Calu3 (cell line): ENCODE results near the gene RBBP6. TPM values are rescaled to one million over a fixed set of nuclear protein-coding genes. Genes with fewer than 3 reads are reported as not detected.

Experiments used
- BruUV-seq: library from RNA; stranded (reverse); fragments of 400-500 nt; replicated peaks from 2 replicates; lab custom pipeline; 2021; lab: Mats Ljungman, UMichigan
- CTCF ChIA-PET: fragments of 300-600 bp; sonication (Branson Sonifier 250); formaldehyde crosslinking; loops from one replicate; lab custom pipeline; 2022; ENCODE audit warnings: antibody characterized with exemption; lab: Charles Lee
- DNase-seq: peaks from one replicate; pipeline ENCODE4 v3.0.0; 2022
- H3K27ac Mint-ChIP-seq: one replicate; pipeline ENCODE4 v1.8.0; 2022; ENCODE audit warnings: mixed read lengths; ENCODE audit not compliant: unreplicated experiment
- H3K27me3 Mint-ChIP-seq: one replicate; pipeline ENCODE4 v1.8.0; 2022; ENCODE audit warnings: mixed read lengths; ENCODE audit not compliant: unreplicated experiment
- H3K36me3 Mint-ChIP-seq: one replicate; pipeline ENCODE4 v1.8.0; 2022; ENCODE audit warnings: mild to moderate bottlenecking, moderate library complexity, mixed read lengths; ENCODE audit not compliant: insufficient read depth, unreplicated experiment
- H3K4me1 Mint-ChIP-seq: one replicate; pipeline ENCODE4 v1.8.0; 2022; ENCODE audit warnings: mild to moderate bottlenecking, low read depth, mixed read lengths; ENCODE audit not compliant: unreplicated experiment
- H3K4me3 Mint-ChIP-seq: one replicate; pipeline ENCODE4 v1.8.0; 2022; ENCODE audit warnings: mild to moderate bottlenecking, low read depth, moderate library complexity, mixed read lengths; ENCODE audit not compliant: unreplicated experiment
- H3K9me3 Mint-ChIP-seq: one replicate; pipeline ENCODE4 v1.8.0; 2022; ENCODE audit warnings: low read depth, mixed read lengths; ENCODE audit not compliant: unreplicated experiment
- CTCF ChIP-seq: fragments of 200-600 bp; IDR thresholded peaks from one replicate; pipeline ENCODE4 v1.8.0; 2022; ENCODE audit warnings: antibody characterized with exemption; ENCODE audit not compliant: unreplicated experiment
- intact Hi-C: fragments of 100-400 bp; cut with micrococcal nuclease; formaldehyde crosslinking; loops from one replicate; pipeline ENCODE4 v1.10.0; 2022; ENCODE audit not compliant: unreplicated experiment
- total RNA-seq: library from RNA; stranded (reverse); gene quantifications from 2 replicates; pipeline ENCODE4 v1.2.3, GENCODE V29; 2022

Gene RBBP6
- total RNA-seq, 1 experiment from 2014 or later = 56.8 TPM

DNA sequence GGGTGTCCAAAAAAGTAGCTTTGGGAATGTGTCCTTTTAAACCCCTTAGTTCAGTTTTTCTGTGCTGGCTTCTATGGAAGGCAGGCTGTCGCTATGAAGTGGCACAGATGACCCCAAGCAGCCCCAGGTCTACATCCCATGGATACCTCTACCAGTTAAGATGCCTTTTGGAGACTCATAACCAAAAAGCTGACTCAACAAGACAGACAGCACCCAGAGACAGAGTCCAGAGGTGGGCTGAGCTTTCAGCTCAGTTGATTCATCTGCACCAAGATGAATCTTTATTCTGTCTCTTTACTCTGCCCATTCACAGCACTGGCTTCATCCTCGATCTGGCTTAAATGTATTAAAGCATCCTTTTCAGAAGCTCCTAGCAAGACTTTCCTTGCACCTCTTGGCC, 29.8 kb upstream of the RBBP6 start:
- Mint-ChIP-seq H3K4me1 (no peaks in the 10 kb centered on the region), H3K27ac (no peak overlapping the region), H3K9me3 (no peaks in the 10 kb centered on the region), H3K4me3 (no peak overlapping the region), H3K27me3 (peaks cover 62% of the 10 kb centered on the region), H3K36me3 (no peaks in the 10 kb centered on the region)
- BruUV-seq = no TSS peak
- CTCF ChIA-PET = interaction anchor here (0.6 to 0.7 kb wide), 2 partner anchors 33 to 655 kb away, joined by 3 to 4 read pairs; no protein-coding TSS in a partner anchor
- TF ChIP-seq CTCF = no peak
- intact Hi-C loops = loop anchor here (10.0 kb wide), 1 partner anchor 765 kb away; no protein-coding TSS in a partner anchor
- DNase-seq = no peak

- BruUV-seq = no TSS peak
- CTCF ChIA-PET = interaction anchor here (1.6 kb wide), 1 partner anchor 440 kb away, joined by 3 read pairs; no protein-coding TSS in a partner anchor
- H3K27me3 Mint-ChIP-seq = peaks cover 67% of the 10 kb centered on the region
- no peak overlapping the region for H3K4me3 Mint-ChIP-seq
- no peaks in the 10 kb centered on the region for H3K9me3 Mint-ChIP-seq
- no peak for DNase-seq
- no peaks in the 10 kb centered on the region for H3K36me3 Mint-ChIP-seq
- TF ChIP-seq CTCF = no peak
- no peak overlapping the region for H3K27ac Mint-ChIP-seq
- intact Hi-C loops = no loop called here
- H3K4me1 Mint-ChIP-seq = no peaks in the 10 kb centered on the region
Observed at GRCh38 chr16:24511174-24511573, 28.2 kb upstream of the RBBP6 start.

DNA sequence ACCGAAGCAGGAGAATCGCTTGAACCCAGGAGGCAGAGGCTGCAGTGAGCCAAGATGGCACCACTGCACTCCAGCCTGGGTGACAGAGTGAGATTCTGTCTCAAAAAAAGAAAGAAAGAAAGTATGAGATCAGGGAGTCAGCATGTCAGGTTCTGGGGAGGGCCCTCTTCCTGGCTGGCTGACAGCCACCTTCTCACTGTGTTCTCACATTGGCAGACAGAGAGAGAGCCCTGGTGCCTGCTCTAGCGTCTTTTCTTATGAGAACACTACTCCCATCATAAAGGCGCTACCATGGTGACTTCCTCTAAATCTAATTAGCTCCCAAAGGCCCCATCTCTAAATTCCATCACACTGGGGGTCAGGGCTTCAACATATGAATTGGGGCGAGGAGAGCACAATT, 27.6 kb upstream of the RBBP6 start:
- intact Hi-C loops = no loop called here
- H3K36me3 Mint-ChIP-seq = no peaks in the 10 kb centered on the region
- H3K4me1 Mint-ChIP-seq = peaks cover 1% of the 10 kb centered on the region
- no peaks in the 10 kb centered on the region for H3K9me3 Mint-ChIP-seq
- CTCF ChIA-PET = interaction anchor here (1.6 kb wide), 1 partner anchor 441 kb away, joined by 3 read pairs; no protein-coding TSS in a partner anchor
- peaks cover 67% of the 10 kb centered on the region for H3K27me3 Mint-ChIP-seq
- DNase-seq = no peak
- no TSS peak for BruUV-seq
- TF ChIP-seq CTCF = no peak
- no peak overlapping the region for H3K27ac Mint-ChIP-seq
- H3K4me3 Mint-ChIP-seq = no peak overlapping the region

- no peak for TF ChIP-seq CTCF
- peaks cover 6% of the 10 kb centered on the region for H3K4me1 Mint-ChIP-seq
- H3K27me3 Mint-ChIP-seq = peaks cover 66% of the 10 kb centered on the region
Observed at GRCh38 chr16:24514096-24514495, 25.3 kb upstream of the RBBP6 start.

More at GRCh38 chr16:24514096-24514495, 25.3 kb upstream of the RBBP6 start:
- DNase-seq = no peak
- Mint-ChIP-seq H3K36me3 (no peaks in the 10 kb centered on the region), H3K9me3 (no peaks in the 10 kb centered on the region), H3K27ac (no peak overlapping the region), H3K4me3 (no peak overlapping the region)
- CTCF ChIA-PET = interaction anchor here (0.5 to 0.7 kb wide), 2 partner anchors 138 to 360 kb away, joined by 3 to 6 read pairs; no protein-coding TSS in a partner anchor
- BruUV-seq = no TSS peak
- intact Hi-C loops = no loop called here
